HG03521 (cell line): ENCODE results near the gene LGALS7.
"Not testable (repeated sequence)": the region's sequence is repeated elsewhere in the genome, so short reads cannot be mapped to it uniquely, and the experiment has no call there.

Experiments
- ATAC-seq: cut with Tn5 transposase; IDR thresholded peaks from one replicate; pipeline ENCODE4 v1.9.1; 2021; ENCODE audit warnings: mild to moderate bottlenecking, moderate library complexity; ENCODE audit not compliant: unreplicated experiment

Gene LGALS7

DNA sequence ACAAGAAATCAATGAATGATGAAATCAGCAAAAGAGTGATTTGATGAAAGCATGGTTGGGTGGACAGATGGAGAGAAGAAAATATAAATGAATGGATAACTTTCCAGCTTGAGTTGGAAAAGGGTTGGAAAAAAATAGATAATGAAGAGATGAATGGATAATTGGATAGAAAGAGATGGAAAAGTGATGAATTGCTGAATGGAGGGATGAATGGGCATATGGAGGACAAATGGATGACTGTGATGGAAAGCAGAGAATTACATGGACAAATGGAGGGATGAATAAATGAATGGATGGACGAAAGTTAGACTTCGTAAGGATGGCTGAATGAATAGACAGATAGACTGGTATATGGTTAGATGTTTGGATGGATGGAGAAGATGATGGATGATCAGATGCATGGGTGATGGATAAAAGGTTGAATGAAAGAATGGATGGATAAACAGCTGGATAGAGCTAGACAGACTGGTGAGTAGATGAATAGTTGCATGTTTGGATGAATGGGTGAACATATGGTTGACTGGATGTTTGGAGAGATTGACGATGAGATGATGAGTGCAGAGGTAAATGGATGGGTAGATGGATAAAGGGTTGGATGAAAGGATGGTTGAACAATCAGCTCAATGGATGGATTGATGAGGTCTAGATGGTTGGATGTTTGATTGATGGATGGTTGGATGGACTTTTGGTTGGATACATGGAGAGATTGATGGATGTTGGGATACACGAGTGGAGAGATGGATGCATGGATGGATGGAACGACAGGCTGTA is 27.4 kb upstream of the LGALS7 start:
- no peak for ATAC-seq

DNA sequence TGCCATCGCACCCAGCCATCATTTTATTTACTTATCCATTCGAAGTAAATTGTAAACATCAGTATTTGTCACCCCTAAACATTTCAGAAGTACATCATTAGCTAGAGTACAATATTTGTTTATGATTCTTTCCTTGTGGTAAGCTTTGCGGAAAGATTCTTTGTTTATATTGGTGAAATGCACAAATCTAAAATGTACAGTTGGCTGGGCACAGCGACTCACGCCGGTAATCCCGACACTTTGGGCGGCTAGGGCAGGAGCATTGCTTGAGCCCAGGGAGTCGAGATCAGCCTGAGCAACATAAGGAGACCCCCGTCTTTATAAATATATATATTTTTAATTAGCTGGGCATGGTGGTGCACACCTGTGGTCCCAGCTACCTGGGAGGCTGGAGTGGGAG is 25.8 kb upstream of the LGALS7 start:
- no peak for ATAC-seq

DNA sequence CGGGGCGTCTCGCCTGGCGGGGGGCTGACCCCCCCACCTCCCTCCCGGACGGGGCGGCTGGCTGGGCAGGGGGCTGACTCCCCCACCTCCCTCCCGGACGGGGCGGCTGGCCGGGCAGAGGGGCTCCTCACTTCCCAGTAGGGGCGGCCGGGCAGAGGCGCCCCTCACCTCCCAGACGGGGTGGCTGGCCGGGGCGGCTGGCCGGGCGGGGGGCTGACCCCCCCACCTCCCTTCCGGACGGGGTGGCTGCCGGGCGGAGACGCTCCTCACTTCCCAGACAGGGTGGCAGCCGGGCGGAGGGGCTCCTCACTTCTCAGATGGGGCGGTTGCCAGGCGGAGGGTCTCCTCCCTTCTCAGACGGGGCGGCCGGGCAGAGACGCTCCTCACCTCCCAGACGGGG is 24.5 kb upstream of the LGALS7 start:
- ATAC-seq: not testable (repeated sequence)

DNA sequence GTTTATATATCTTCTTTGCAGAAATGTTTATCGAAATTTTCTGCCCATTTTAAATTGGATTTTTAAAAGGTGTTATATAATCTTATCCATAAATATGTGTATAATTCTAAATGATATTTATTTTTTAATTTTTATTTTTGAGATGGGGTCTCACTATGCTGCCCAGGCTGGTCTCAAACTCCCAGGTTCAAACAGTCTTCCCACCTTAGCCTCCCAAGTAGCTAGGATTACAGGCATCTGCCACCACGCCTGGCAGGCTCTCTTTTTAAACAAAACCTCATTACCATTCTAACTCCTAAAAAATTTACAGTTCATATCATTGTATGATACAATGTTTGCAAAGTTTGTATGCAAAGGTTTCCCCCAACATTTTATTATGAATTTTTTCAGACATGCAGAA is 22.8 kb upstream of the LGALS7 start:
- no peak for ATAC-seq

DNA sequence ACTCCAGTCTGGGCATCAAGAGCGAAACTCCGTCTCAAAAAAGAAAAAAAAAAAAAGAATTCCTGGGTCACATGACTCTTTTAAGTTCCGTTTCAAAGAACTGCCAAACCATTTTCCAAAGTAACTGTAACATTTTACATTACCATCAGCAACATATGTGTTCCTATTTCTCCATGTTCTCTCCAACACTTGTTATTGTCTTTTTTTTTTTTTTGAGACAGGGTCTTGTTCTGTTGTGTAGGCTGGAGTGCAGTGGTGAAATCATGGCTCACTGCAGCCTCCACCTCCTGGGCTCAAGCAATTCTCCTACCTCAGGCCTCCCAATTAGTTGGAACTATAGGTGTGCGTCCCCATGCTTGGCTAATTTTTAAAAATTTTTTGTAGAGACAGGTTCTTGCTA is 22.2 kb upstream of the LGALS7 start:
- ATAC-seq: no peak

DNA sequence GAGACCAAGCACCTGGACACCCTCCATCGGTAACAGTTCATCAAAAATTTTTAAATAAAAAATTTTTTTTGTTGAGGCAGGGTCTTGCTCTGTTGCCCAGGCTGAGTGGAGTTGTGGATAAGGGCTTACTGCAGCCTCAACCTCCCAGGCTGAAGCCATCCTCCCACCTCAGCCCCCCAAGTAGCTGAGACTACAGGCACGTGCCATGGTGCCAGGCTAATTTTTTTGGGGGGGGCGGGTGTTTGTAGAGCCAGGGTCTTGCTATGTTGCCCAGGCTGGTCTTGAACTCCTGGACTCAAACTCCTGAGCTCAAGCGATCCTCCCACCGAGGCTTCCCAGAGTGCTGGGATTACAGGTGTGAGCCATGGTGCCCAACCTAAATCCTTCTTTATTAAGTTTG is 20.4 kb upstream of the LGALS7 start:
- no peak for ATAC-seq

DNA sequence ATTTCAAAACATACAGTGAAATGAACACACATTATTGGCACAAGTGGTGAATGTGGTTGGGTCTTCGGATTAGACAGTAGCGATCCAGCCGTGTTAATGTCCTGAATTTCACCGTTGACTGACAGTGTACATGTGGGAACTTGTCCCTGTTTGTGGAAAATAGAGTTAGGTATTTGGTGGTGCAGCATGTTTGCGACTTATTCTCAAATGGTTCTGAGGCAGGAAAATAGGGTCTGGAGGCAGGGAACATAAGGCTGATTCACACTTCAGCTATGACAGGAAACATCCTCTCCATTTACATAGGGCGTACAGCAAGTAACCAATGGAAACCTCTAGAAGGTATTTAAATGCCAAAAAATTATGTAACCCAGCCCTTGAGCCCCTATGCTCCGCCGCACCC is 19.9 kb upstream of the LGALS7 start:
- no peak for ATAC-seq

DNA sequence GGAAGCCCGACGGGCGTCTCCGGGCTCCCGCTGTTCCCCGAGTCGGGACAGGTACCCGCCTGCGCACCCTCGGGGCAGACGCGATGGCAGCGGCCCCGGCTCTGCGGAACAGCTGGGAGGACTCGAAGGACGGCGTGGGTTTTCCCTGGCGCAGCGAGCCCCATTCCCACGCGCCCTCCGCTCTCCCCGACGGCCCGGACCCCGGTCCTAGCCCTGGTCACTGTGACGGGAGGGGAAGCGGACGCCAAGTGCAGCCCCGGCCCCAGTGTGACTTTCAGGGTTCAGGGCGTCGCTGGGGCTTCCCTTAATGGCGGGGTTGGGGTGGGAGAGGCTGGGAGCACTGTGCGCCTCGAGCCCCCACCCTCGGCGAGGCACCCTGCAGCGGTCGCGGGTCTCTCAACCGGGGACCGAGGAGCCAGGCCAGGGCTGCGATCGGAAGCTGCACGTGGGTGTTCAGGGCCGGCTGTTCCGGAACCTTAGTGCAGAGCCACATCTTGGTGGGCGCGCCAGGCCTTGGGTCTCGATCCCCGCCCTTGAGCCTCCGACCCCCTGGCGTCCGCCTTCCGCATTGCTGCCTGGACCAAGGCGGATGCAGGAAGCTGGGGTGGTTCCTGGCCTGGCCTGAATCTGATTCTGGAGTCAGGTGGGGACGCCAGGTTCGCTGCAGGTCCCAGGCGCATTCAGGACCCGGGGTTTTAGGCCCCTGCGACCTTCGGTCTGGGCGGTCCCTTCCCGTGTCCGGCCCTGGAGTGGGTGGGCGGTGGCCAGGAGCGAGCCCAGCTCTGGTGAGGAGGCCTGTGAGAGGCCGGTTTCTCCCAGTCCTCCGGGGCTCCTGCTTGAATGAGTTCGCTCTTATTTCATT is 19.2 kb upstream of the LGALS7 start:
- ATAC-seq: no peak

DNA sequence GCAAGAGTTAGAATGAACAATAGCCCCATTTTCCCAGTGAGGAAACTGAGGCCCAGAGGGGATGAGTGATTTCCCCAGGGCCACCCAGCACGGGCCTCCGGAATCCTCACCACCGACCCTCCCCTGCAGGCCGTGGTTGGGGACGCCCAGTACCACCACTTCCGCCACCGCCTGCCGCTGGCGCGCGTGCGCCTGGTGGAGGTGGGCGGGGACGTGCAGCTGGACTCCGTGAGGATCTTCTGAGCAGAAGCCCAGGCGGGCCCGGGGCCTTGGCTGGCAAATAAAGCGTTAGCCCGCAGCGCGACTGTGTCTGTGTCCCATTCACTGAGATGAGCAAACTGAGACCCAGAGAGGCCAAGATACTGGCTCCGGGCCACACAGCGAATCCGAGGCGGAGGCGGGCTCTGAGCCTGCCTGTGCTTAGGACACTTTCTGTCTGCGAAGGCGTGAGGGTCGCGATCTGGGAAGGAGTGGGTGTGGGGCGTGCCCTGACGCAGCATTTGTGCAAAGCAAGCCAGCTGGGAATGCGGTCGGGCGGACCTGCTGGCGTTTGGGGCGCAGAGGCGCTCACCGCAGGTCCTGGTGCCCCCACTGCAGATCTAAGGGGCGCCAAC is 18.2 kb upstream of the LGALS7 start:
- not testable (repeated sequence) for ATAC-seq

DNA sequence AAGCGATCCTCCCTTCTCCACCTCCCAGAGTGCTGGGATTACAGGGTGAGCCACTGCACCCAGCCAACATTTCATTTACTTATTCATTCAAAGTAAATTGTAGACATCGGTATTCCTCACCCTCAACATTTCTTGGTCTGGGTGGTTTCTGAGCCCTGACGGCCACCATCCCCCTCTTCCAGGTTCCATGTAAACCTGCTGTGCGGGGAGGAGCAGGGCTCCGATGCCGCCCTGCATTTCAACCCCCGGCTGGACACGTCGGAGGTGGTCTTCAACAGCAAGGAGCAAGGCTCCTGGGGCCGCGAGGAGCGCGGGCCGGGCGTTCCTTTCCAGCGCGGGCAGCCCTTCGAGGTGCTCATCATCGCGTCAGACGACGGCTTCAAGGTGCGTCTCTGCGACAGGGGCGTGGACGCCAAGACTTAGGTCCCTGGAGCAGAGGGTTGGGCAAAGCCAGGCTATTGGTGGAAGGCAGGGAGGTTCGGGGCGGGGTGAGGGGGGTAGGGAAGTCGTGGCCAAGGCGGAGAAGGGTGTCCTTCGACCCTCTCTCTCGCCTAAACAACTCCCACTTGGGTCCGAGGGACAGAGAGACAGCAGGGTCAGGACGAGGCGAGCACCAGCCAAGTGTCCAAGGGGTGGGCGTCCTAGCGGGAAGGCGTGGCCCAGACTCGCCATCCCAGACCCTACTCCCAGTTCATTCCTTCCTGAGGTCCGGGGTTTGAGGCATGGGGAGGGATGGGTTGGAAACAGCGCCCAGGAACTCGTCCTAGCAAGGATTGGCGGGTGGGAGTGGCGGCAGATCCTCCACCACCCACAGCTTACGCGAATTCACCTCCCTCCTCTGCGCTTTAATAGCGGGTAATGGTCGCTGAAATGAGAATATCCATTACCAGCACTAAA is 17.4 kb upstream of the LGALS7 start:
- not testable (repeated sequence) for ATAC-seq

DNA sequence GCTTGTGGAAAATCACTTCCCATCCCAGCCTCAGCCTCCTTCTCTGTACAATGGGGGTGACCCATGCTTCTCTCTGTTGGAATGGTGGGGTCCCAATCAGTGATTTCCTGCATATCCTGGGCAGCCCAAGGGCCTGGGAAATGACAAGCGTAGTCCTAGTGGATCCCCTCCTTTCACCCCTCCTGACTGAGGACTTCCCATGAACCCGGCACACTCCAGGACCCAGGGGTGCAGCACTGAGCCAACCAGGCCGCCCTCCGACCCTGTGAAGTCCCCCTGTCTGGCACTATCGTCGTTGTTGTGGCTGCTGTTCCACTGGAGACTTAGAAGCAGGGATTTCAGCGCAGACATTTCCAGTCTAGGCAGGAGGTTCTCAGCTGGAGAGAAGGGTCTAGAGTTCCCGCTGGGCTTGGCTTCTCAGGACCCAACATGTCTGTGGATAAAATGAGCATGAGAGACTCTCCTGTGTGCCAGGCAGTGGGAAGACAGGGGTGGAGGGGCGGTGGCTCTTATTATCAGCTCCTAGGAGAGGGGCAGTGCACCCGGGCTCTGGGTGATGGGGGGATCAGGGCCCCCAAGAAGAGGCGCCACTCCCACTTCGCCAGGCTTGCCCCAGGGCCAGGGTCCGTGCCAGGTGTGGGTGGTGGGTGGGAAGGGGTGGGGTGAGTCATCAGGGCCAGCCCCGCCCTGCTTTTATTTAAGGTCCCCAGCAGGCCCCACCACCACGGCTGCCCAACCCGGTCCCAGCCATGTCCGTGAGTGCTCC is 15.3 kb upstream of the LGALS7 start, which contains the start of gene LGALS7B:
Gene LGALS7B, plus strand, starts transcription at position 723 of the 766 bp plus-strand sequence. Its CDS starts 27 bp downstream, at position 750.
- no peak for ATAC-seq

DNA sequence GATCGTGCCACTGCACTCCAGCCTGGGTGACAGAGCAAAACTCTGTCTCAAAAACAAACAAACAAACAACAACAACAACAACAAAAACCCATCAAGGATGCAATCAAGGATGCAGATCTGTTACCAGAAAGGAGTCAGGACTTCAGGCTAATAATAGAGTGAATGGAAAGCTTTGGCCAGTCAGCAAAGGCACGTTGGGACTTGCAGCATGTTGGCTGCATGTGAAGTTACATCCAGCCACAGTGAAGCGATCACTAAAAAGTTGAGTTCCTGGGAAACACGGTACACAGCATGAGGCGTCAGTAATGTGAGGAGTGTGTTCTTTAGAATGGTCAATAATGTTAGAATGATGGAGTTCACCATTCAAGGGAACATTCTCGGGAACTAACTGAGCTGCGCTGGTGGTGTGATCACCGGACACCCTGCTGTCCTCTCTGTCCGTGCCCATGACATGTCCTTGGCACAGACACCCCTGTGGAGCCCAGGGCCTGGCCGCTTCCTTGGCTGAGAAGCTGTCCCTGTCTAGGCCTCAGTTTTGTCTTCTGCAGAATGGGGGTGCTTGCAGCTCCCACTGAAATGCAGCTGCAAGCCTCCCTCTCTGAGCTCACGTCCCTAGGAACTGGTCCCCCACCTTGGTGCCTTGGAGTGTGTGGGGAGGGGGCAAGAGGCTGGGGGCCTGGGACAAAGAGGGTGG is 13.4 kb upstream of the LGALS7 start:
- no peak for ATAC-seq

DNA sequence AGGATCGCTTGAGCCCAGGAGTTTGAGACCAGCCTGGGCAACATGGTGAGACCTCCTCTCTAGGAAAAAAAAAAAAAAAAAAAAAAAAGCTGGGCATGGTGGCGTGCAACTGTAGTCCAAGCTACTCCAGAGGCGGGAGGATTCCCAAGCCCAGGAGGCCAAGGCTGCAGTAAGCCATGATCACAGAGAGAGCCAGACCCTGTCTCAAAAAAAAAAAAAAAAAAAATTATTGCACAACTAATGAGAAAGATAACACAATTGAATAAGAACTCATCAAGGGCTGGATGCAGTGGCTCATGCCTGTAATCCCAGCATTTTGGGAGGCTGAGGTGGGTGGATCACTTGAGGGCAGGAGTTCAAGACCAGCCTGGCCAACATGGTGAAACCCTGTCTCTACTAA is 12.7 kb upstream of the LGALS7 start:
- ATAC-seq: not testable (repeated sequence)

DNA sequence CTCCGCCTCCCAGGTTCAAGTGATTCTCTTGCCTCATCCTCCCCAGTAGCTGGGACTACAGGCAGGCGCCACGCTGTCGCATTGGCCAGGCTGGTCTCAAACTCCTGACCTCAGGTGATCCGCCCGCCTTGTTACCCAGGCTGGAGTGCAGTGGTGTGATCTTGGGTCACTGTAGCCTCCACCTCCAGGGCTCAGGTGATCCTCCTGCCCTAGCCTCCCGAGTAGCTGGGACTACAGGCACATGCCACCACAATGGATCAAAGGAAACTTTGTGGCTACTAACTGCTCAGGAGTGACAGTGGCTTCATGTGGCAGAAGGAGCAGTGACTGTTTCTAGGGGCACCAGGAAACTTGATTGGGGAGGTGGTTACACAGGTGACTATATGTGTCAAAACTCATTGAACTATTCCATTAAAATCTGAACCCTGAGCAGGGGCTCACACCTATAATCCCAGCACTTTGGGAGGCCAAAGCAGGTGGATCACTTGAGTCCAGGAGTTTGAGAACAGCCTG is 11.9 kb upstream of the LGALS7 start:
- no peak for ATAC-seq

DNA sequence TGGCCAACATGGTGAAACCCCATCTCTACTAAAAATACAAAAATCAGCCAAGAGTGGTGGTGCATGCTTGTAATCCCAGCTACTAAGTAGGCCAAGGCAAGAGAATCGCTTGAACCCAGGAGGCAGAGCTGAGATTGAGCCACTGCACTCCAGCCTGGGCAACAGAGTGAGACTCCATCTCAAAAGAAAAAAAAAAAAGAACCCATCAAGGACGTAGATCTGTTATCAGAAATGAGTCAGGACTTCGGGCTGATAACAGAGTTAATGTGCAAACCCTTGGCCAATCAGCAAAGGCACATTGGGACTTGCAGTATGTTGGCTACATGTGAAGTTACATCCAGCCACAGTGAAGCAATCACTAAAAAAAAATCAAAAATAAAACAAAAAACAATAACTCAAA is 10.9 kb upstream of the LGALS7 start:
- ATAC-seq: no peak

DNA sequence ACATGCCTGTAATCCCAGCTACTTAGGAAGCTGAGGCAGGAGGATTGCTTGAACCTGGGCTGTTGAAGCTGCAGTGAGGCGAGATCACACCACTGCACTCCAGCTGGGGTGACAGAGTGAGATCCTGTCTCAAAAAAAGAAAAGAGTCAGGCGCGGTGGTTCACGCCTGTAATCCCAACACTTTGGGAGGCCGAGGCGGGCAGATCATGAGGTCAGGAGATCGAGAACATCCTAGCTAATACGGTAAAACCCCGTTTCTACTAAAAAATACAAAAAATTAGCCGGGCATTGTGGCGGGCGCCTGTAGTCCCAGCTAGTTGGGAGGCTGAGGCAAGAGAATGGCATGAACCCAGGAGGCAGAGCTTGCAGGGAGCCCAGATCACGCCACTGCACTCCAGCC is 8.9 kb upstream of the LGALS7 start:
- ATAC-seq: not testable (repeated sequence)

DNA sequence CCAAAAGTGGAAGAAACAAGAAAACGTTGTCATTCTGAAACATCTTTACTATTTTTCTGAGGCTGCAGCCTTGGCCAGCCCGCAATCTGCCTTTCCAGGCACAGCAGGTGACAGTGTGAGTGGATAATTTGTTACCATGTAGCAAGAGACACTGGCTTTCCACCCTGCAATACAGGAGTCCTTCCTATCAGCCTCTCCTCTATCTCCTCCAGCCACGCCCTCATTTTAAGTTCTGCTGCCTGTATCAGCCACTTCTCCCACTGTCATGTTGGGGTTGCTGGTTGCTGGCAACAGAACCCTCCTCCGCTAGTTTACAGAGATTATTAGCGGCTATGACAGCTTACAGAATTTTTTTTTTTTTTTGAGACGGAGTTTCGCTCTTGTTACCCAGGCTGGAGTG is 7.7 kb upstream of the LGALS7 start:
- no peak for ATAC-seq

DNA sequence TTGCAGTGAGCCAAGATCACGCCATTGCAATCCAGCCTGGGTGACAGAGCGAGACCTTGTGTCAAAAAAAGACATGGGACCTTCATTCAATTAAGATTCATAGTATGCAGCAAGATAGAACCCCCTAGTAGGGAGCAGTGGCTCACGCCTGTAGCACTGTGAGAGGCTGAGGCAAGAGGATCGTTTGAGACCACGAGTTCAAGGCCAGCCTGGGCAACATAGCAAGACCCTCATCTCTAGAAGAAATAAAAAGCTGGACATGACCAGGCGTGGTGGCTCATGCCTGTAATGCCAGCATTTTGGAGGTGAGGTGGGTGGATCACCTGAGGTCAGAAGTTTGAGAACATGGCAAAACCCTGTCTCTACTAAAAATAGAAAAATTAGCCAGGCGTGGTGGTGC is 7.1 kb upstream of the LGALS7 start:
- no peak for ATAC-seq

DNA sequence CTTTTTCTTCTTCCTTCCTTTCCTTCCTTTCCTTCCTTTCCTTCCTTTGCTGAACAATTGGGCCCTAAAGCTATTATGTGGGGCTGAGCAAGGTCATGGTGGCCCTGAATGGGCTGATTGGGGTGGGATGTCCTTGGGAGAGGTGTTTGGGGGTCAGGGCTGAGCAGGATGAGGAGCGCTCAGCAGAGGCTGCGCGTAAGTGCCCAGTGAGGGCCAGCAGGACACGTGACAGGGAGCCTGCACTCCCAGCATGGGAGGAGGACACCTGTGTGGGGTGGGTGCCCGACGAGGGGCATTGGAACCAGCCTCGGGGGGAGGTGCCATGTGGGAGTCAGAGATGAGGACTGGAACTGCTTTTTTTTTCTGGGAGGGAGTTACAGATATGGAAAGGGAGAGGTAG is 5.4 kb upstream of the LGALS7 start:
- no peak for ATAC-seq
